Heart right ventricle (tissue), 16 donors: ENCODE results near the gene HORMAD2. TPM values are rescaled to one million over a fixed set of nuclear protein-coding genes. Genes with fewer than 3 reads are reported as not detected.

ENCODE experiments used
- ATAC-seq, 8 donors: fragments of 200-7000 bp; cut with Tn5 transposase; one replicate each; pipeline ENCODE4 v1.9.1; 2020; ENCODE audit warnings: mild to moderate bottlenecking in 8 of 8, moderate library complexity in 8 of 8, moderate number of reproducible peaks in 1 of 8
- DNase-seq, 2 donors: peaks; one replicate each; pipeline ENCODE4 v3.0.0-alpha.2; 2020
- H3K27ac ChIP-seq, 10 donors: fragments of 200-600 bp; sonication (generic) in 2 of 10; one replicate each; pipeline versions ENCODE4 v1.5.0 to v1.8.0; 2020 to 2022; ENCODE audit warnings: mild to moderate bottlenecking in 3 of 10
- H3K27me3 ChIP-seq, 7 donors: fragments of 200-600 bp; one replicate each; pipeline ENCODE4 v1.8.0; 2021 to 2022; ENCODE audit warnings: mild to moderate bottlenecking in 2 of 7
- H3K36me3 ChIP-seq, 9 donors: fragments of 200-600 bp; sonication (generic) in 1 of 9; one replicate each; pipeline versions ENCODE4 v1.5.0 to v1.8.0; 2020 to 2022; ENCODE audit warnings: mild to moderate bottlenecking in 2 of 9
- H3K4me1 ChIP-seq, 9 donors: fragments of 200-600 bp; sonication (generic) in 1 of 9; one replicate each; pipeline versions ENCODE4 v1.5.0 to v1.8.0; 2020 to 2022; ENCODE audit warnings: mild to moderate bottlenecking in 4 of 9
- H3K4me3 ChIP-seq, 10 donors: fragments of 200-600 bp; sonication (generic) in 2 of 10; one replicate each; pipeline versions ENCODE4 v1.5.0 to v1.8.0; 2020 to 2022; ENCODE audit warnings: mild to moderate bottlenecking in 7 of 10, moderate library complexity in 2 of 10
- H3K9me3 ChIP-seq, 11 donors: fragments of 200-600 bp in 10 of 11; sonication (generic) in 2 of 11; one replicate each; pipeline versions ENCODE4 v1.5.0 to v1.8.0; 2013 to 2022; ENCODE audit warnings: mild to moderate bottlenecking in 2 of 11, control low read depth in 1 of 11, moderate library complexity in 1 of 11
- WGBS, 2 donors: extraction: QIAGEN DNeasy Blood & Tissue Kit; methylation state at CpG; one replicate each; pipeline ENCODE4 v1.1.7; 2013; ENCODE audit warnings: inconsistent platforms in 1 of 2; 5-methylcytosine and 5-hydroxymethylcytosine counted together
- intact Hi-C, 10 donors: fragments of 100-400 bp; cut with DNase I; formaldehyde crosslinking; loops; one replicate each; pipeline versions ENCODE4 v1.11.1 to v1.14.2; 2022
- polyA plus RNA-seq, 2 donors: library from polyadenylated mRNA; stranded (reverse); fragments of 200-250 nt; gene quantifications; one replicate each; pipeline ENCODE4 v1.2.3, GENCODE V29; 2013
- total RNA-seq, 10 donors: library from RNA; stranded (reverse); fragmentation: NEBNext Ultra II Directional in 3 of 10; extraction: Animal tissue kit (Norgen Biotek cat#: 25700) in 3 of 10; gene quantifications; one replicate each; pipeline versions ENCODE4 v1.2.1 to v1.2.4, GENCODE V29; 2021 to 2023
- TF ChIP-seq, protein P1 (sequence below), 9 donors: fragments of 200-600 bp; sonication (generic) in 2 of 9; IDR thresholded peaks; one replicate each; pipeline versions ENCODE4 v1.5.0 to v1.8.0; 2021 to 2022; ENCODE audit warnings: antibody characterized with exemption in 9 of 9, mild to moderate bottlenecking in 5 of 9, moderate library complexity in 1 of 9
- donor health status: Arrhythmogenic right ventricular cardiomyopathy.
- donor health status: ischemic (EF 13 %, LVEDD 7.1; RV severe dilation, severe dysfunction).
- donor health status: healthy with polysubstance abuse.
- donor health status: DM: no; HTN: yes; CAD: no.
- donor health status: DM: no; HTN: no; CAD: no.
- donor health status: ischemic (EF 25% LVEDD 6.9; RV normal size, moderate dysfunction).
- donor health status: ischemic (EF 25% LVEDD 5.7; RV mildly dilated, moderate dysfunction).
- donor health status: healthy.
- donor health status: DM: yes; HTN: yes; CAD: no.
- donor health status: Ischemic cardiomyopathy.
- donor health status: ischemic (EF 35%, LVEDD 5.7; RV mildly dilated, moderate dysfunction).
- donor health status: nonischemic (EF 11% LVEDD 7.7; RV severe dilation, severe dysfunction).
- donor health status: DM: yes; HTN: yes; CAD: no.
- donor health status: PGD.
- donor health status: ischemic (EF 29% LVEDD 5.4; RV normal size, mild dysfunction).
- donor health status: nonischemic (EF 23%, LVEDD 6.1; RV moderate dilation, normal function).

The HORMAD2 gene
- total and polyA plus RNA-seq, 12 donors, result not detected

DNA sequence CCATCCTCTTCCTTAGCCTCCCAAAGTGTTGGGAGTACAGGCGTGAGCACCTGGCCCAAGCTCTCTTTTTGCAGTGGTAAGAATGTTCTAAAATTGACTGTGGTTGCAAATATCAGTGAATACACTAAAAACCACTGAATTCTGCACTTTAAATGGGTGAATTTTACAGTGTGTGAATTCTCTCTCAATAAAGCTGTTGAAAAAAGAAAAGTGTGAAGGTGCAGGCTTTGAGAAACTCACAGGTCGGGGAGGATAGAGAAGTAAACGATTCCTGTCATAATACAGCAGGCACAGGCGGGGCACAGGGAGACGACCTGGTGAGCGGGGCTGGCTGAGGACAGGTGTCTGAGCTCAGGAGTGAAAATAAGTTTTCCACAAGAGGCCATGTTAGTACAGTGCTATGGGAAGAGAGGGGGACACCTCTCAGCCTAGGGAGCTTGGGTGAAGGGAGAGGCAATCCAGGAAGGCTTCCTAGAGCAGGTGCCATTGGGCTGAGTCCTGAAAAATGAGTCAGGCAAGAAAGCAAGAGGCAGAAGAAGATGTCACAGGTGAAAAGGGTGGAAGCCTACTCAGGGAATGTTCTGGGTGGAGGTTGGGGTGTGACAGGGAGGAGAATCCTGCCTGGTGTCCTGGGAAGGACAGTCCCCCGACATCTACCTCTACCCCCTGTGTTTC, 140.2 kb downstream of the HORMAD2 start:
- Histone ChIP-seq H3K9me3 (no peaks in the 10 kb centered on the region), H3K4me1 (peaks cover 0 to 32% (median 0%) of the 10 kb centered on the region in 9 donors), H3K27me3 (peaks cover 0 to 91% (median 84%) of the 10 kb centered on the region in 7 donors), H3K4me3 (no peak overlapping the region), H3K27ac (peak overlapping the region in 1 of 10 donors; percentile 58), H3K36me3 (no peaks in the 10 kb centered on the region)
- WGBS, 2 donors, result 77 to 84% methylated on average over 7 of the region's 7 CpGs
- ATAC-seq (no peak), DNase-seq (no peak)
- intact Hi-C loops, result no loop called here
- TF ChIP-seq, protein P1, sequence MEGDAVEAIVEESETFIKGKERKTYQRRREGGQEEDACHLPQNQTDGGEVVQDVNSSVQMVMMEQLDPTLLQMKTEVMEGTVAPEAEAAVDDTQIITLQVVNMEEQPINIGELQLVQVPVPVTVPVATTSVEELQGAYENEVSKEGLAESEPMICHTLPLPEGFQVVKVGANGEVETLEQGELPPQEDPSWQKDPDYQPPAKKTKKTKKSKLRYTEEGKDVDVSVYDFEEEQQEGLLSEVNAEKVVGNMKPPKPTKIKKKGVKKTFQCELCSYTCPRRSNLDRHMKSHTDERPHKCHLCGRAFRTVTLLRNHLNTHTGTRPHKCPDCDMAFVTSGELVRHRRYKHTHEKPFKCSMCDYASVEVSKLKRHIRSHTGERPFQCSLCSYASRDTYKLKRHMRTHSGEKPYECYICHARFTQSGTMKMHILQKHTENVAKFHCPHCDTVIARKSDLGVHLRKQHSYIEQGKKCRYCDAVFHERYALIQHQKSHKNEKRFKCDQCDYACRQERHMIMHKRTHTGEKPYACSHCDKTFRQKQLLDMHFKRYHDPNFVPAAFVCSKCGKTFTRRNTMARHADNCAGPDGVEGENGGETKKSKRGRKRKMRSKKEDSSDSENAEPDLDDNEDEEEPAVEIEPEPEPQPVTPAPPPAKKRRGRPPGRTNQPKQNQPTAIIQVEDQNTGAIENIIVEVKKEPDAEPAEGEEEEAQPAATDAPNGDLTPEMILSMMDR (IDR thresholded peaks at IDR 0.05), result no peak

DNA sequence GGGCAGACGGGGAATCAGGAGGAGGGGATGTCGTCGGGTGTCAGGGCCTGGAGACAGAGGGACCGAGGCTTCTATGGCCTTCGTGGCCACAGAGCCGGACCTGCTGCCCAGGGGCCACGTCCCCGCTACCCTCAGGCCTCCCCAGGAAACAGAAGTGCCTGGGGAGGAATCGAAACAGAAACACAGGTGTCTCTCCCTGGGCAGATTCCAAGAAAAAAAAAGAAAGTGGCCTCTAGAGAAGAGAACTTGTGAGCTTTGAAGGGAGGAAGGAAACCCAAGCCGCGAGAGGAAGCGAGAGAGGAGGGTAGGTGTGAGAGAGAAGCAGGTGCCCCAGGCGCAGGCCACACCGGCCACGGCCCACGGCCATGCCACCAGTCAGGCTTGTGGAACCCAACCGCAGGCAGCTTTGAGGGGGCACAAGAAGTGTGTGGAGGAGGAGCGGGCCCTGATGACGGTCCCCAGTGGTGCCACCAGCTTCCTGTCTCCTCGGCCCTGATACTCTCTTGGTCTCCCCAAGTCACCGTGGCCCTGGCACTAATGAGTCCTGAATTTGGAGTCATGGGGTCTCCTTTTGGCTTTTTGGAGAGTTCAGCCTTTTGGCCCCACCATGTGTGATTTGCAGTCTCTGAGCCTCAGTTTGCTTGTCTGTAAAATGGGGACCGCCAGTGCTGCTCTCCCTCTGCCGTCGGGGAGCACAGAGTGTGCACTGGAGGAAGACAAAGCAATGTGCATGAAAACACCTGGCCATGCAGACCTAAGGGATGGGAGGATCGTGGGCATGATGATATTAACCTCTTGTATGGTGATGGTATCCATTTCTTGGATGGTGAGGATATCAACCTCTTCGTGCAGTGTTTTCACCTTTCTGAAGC, 141.1 kb downstream of the HORMAD2 start:
- H3K4me3 ChIP-seq, result no peak overlapping the region
- 68 to 70% methylated on average over 26 of the region's 26 CpGs for WGBS, 2 donors
- intact Hi-C loops, result no loop called here
- peak overlapping the region in 1 of 10 donors; percentile 58 for H3K27ac ChIP-seq
- peaks cover 0 to 91% (median 84%) of the 10 kb centered on the region in 7 donors for H3K27me3 ChIP-seq
- TF ChIP-seq, protein P1 (IDR thresholded peaks at IDR 0.05), result no peak
- peak in 1 of 8 donors; percentile 14 for ATAC-seq
- DNase-seq, result no peak
- no peaks in the 10 kb centered on the region for H3K36me3 ChIP-seq
- no peaks in the 10 kb centered on the region for H3K9me3 ChIP-seq
- H3K4me1 ChIP-seq, result peaks cover 0 to 32% (median 0%) of the 10 kb centered on the region in 9 donors

DNA sequence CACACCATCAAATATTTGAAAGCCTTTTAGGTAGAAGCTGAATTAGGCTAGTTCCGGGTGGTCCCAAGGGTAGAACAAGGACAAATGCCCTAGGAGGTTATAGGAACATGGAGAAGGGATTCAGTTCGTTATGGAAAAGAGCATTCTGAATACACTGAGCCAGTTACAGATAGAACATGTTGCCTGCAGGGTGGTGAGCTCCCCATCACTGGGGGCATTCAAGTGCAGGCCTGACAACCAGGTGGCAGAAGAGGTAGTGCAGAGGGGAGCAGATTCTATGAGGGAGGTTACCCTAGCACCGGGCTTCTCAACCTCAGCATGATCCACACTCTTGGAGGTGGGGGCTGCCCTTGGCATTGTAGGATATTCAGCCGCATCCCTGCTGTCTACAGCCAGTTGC, 142.1 kb downstream of the HORMAD2 start:
- 79% methylated on average over 4 of the region's 4 CpGs for WGBS, 2 donors
- H3K9me3 ChIP-seq, result no peaks in the 10 kb centered on the region
- peaks cover 0 to 91% (median 74%) of the 10 kb centered on the region in 7 donors for H3K27me3 ChIP-seq

DNA sequence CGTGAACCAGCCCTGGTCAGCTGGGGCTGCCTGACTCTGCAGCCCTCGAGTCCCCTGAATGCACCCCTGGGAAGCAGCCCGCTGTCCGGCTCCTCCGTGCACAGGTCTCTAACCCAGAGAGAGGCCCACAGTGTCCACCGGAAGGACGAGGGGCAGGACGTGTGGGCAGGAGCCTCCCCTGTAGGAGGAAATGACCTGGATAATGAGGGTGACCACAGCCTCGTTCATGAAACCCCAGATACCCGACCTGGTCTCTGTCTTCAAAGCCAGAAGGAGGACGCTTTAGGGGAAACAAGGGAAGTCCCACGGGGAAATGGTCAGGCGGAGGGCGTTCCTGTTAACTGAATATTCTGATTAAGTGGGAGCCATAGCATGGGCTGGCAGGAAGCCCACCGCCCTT, 143.0 kb downstream of the HORMAD2 start:
- WGBS, 2 donors, result 39 to 46% methylated on average over 15 of the region's 15 CpGs

More for the DNA sequence above, 142.1 kb downstream of the HORMAD2 start:
- H3K4me3 ChIP-seq, result no peak overlapping the region
- intact Hi-C loops, result no loop called here
- no peaks in the 10 kb centered on the region for H3K36me3 ChIP-seq
- TF ChIP-seq, protein P1 (IDR thresholded peaks at IDR 0.05), result no peak
- H3K27ac ChIP-seq, result no peak overlapping the region
- no peak for ATAC-seq
- H3K4me1 ChIP-seq, result peaks cover 0 to 32% (median 0%) of the 10 kb centered on the region in 9 donors
- DNase-seq, result no peak

More for the DNA sequence above, 143.0 kb downstream of the HORMAD2 start:
- no peaks in the 10 kb centered on the region for H3K9me3 ChIP-seq
- H3K27ac ChIP-seq, result no peak overlapping the region
- H3K27me3 ChIP-seq, result peaks cover 0 to 96% (median 66%) of the 10 kb centered on the region in 7 donors
- DNase-seq (no peak), ATAC-seq (no peak)
- intact Hi-C loops, result no loop called here
- H3K4me1 ChIP-seq, result peaks cover 0 to 32% (median 0%) of the 10 kb centered on the region in 9 donors
- no peaks in the 10 kb centered on the region for H3K36me3 ChIP-seq
- TF ChIP-seq, protein P1 (IDR thresholded peaks at IDR 0.05), result no peak
- no peak overlapping the region for H3K4me3 ChIP-seq
